CD4-positive, alpha-beta T cell treated with Interleukin-6 at 100 ng/mL for 8 hours (primary cell): ENCODE data around the gene ANKH.
"Not testable (repeated sequence)": the region's sequence is repeated elsewhere in the genome, so short reads cannot be mapped to it uniquely, and the experiment has no call there.

Experiments
- DNase-seq: peaks from one replicate; pipeline ENCODE4 v3.0.0-alpha.2; 2020; ENCODE audit warnings: mixed read lengths, low spot score

ANKH gene

GRCh38 chr5:14854799-14855198 lies 16.8 kb downstream of the ANKH start:
- no peak for DNase-seq

GRCh38 chr5:14853685-14854084 lies 17.9 kb downstream of the ANKH start:
- no peak for DNase-seq

GRCh38 chr5:14852779-14853178 lies 18.8 kb downstream of the ANKH start:
- no peak for DNase-seq

- DNase-seq = no peak
These were observed 19.5 kb downstream of the ANKH start for GRCh38 chr5:14851999-14852526.

- no peak for DNase-seq
These were observed 20.0 kb downstream of the ANKH start for GRCh38 chr5:14851597-14851996.

GRCh38 chr5:14851050-14851419 lies 20.5 kb downstream of the ANKH start:
- no peak for DNase-seq

- no peak for DNase-seq
These were observed 21.0 kb downstream of the ANKH start for GRCh38 chr5:14850419-14851049.

- no peak for DNase-seq
These were observed 21.9 kb downstream of the ANKH start for GRCh38 chr5:14849516-14850294.

- not testable (repeated sequence) for DNase-seq
These were observed 22.6 kb downstream of the ANKH start for GRCh38 chr5:14848942-14849341.

GRCh38 chr5:14848385-14848784 lies 23.2 kb downstream of the ANKH start:
- no peak for DNase-seq

GRCh38 chr5:14847471-14847870 lies 24.1 kb downstream of the ANKH start:
- DNase-seq = no peak

GRCh38 chr5:14842117-14842516 lies 29.5 kb downstream of the ANKH start:
- DNase-seq = no peak

GRCh38 chr5:14840624-14841023 lies 31.0 kb downstream of the ANKH start:
- DNase-seq = no peak

GRCh38 chr5:14838396-14839319 lies 32.9 kb downstream of the ANKH start:
- DNase-seq = no peak

- DNase-seq = not testable (repeated sequence)
These were observed 34.0 kb downstream of the ANKH start for GRCh38 chr5:14837423-14838122.

- DNase-seq = no peak
These were observed 36.7 kb downstream of the ANKH start for GRCh38 chr5:14834584-14835550.

GRCh38 chr5:14834062-14834461 lies 37.5 kb downstream of the ANKH start:
- no peak for DNase-seq

GRCh38 chr5:14831006-14831338 lies 40.6 kb downstream of the ANKH start:
- DNase-seq = no peak

GRCh38 chr5:14830210-14831005 lies 41.2 kb downstream of the ANKH start:
- DNase-seq = no peak

- DNase-seq = no peak
These were observed 42.2 kb downstream of the ANKH start for GRCh38 chr5:14829396-14829795.
